ENCODE data around the gene CCDC146. TPM values are rescaled to one million over a fixed set of nuclear protein-coding genes. Genes with fewer than 3 reads are reported as not detected.

Gene CCDC146
- total RNA-seq, 1 donor from 2014 or later, result 6.1 TPM

DNA sequence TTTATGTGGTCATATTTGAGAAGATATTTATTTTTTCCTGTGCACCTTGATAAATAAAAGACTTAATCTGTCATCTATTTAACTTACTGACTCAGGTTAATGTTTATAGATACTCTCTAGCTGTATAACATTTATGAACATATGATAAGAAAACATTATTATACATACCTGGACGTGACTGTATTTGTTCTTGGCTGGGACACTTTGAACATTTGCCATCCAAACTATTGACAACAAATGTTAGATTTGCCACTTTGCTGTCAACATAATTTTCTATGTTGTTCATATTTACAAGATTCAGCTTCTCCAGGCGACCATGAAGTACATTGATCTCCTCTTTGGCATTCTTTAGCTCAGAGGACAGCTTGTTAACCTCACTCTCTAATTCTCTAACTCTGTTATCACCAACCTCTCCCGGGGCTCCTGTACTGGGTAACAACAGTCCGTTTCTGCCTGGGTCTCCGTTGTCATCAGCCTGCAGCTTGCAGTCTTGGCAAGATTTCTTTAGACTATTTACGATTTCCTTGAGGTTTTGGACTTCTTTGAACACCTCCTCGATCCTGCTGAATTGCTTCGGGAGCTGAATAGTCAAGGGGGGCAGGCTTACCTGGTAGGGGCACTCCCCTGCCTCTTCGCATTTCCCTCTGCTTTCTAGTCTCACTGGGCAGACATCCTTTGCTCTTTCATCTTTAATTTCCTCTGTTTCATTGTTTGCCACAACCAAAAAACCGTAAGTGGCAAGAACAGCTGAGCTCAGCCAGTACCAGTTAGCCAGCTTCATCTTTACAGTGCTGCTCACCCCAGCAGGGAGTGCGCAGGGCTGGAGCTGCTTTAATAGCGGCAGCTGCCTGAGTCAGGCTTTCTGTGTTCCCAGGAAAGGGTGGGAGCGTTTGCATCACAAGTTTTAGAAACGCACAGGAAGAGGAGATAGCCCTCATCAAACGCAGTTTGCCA is 76.9 kb downstream of the CCDC146 start, which contains the start of gene FGL2:
TSS of gene FGL2 (minus strand) at position 807 of the 954 bp plus-strand sequence. CDS start at position 781, 26 bp downstream.
- TF ChIP-seq, protein P1, sequence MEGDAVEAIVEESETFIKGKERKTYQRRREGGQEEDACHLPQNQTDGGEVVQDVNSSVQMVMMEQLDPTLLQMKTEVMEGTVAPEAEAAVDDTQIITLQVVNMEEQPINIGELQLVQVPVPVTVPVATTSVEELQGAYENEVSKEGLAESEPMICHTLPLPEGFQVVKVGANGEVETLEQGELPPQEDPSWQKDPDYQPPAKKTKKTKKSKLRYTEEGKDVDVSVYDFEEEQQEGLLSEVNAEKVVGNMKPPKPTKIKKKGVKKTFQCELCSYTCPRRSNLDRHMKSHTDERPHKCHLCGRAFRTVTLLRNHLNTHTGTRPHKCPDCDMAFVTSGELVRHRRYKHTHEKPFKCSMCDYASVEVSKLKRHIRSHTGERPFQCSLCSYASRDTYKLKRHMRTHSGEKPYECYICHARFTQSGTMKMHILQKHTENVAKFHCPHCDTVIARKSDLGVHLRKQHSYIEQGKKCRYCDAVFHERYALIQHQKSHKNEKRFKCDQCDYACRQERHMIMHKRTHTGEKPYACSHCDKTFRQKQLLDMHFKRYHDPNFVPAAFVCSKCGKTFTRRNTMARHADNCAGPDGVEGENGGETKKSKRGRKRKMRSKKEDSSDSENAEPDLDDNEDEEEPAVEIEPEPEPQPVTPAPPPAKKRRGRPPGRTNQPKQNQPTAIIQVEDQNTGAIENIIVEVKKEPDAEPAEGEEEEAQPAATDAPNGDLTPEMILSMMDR (IDR thresholded peaks at IDR 0.05), result no peak
- TF ChIP-seq EZH2 (IDR thresholded peaks at IDR 0.05) (no peak), EZH2phosphoT487 (IDR thresholded peaks at IDR 0.05) (no peak)
- Histone ChIP-seq H3K9ac (no peak within 1 kb of the TSS), H3K4me2 (peak within 1 kb of the TSS; percentile 80), H3K4me3 (peak within 1 kb of the TSS; percentile 46), H3K4me1 (peaks cover 17% of the 10 kb centered on the region), H3K9me3 (ENCODE audit: low read depth) (no peaks in the 10 kb centered on the region), H3F3A (ENCODE audit: low read depth) (no peaks in the 10 kb centered on the region), H4K20me1 (ENCODE audit: low read depth) (no peaks in the 10 kb centered on the region), H3K27ac (no peak within 1 kb of the TSS), H2AFZ (replicated peaks) (peak within 1 kb of the TSS; percentile 86), H3K79me2 (ENCODE audit: low read depth) (no peaks in the 10 kb centered on the region), H3K27me3 (peaks cover 4% of the 10 kb centered on the region), H3K36me3 (no peaks in the 10 kb centered on the region)
- no peaks in the 10 kb centered on the region for H3K9me3 Mint-ChIP-seq
- peak within 1 kb of the TSS; percentile 64 for H3K4me3 Mint-ChIP-seq
- no peaks in the 10 kb centered on the region for H3K27me3 Mint-ChIP-seq (ENCODE audit: insufficient read depth, low read depth)
- peak; percentile 74 for DNase-seq (ENCODE audit: low spot score)
- peaks cover 9% of the 10 kb centered on the region for H3K4me1 Mint-ChIP-seq
- no peak within 1 kb of the TSS for H3K27ac Mint-ChIP-seq
- H3K36me3 Mint-ChIP-seq, result no peaks in the 10 kb centered on the region

DNA sequence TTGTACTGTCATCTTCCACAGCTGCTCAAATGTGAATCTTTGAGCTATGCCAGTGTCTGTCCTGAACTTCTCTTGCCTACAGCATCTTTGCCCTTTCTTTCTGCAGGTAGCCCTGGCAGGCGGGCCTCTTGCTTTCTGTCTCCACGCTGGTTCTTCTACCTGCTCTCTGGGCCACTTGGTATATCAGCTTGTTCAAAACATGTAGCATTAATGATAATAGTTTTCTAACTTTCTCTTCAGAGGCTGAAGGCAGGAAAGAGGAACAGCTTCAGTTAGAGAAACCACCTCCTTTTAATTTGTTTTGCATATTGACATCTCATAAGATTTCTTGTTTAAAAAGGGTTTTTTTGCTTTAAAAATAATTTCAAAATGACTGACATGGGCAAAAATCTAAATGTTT is 78.1 kb downstream of the CCDC146 start:
- Mint-ChIP-seq H3K4me3 (no peak overlapping the region), H3K36me3 (no peaks in the 10 kb centered on the region), H3K27me3 (ENCODE audit: insufficient read depth, low read depth) (no peaks in the 10 kb centered on the region), H3K4me1 (peaks cover 9% of the 10 kb centered on the region), H3K9me3 (no peaks in the 10 kb centered on the region), H3K27ac (no peak overlapping the region)
- DNase-seq (ENCODE audit: low spot score), result no peak
- H3K27me3 ChIP-seq, result peaks cover 4% of the 10 kb centered on the region
- TF ChIP-seq EZH2phosphoT487 (IDR thresholded peaks at IDR 0.05) (no peak), EZH2 (IDR thresholded peaks at IDR 0.05) (no peak)
- TF ChIP-seq, protein P1 (IDR thresholded peaks at IDR 0.05), result no peak
- no peaks in the 10 kb centered on the region for H3K9me3 ChIP-seq (ENCODE audit: low read depth)
- H2AFZ ChIP-seq (replicated peaks), result no peak overlapping the region
- no peak overlapping the region for H3K27ac ChIP-seq
- no peaks in the 10 kb centered on the region for H3K36me3 ChIP-seq
- H3K9ac ChIP-seq, result no peak overlapping the region
- H3K79me2 ChIP-seq (ENCODE audit: low read depth), result no peaks in the 10 kb centered on the region
- no peaks in the 10 kb centered on the region for H4K20me1 ChIP-seq (ENCODE audit: low read depth)
- H3K4me3 ChIP-seq, result no peak overlapping the region
- no peak overlapping the region for H3K4me2 ChIP-seq
- no peaks in the 10 kb centered on the region for H3F3A ChIP-seq (ENCODE audit: low read depth)
- peaks cover 17% of the 10 kb centered on the region for H3K4me1 ChIP-seq

DNA sequence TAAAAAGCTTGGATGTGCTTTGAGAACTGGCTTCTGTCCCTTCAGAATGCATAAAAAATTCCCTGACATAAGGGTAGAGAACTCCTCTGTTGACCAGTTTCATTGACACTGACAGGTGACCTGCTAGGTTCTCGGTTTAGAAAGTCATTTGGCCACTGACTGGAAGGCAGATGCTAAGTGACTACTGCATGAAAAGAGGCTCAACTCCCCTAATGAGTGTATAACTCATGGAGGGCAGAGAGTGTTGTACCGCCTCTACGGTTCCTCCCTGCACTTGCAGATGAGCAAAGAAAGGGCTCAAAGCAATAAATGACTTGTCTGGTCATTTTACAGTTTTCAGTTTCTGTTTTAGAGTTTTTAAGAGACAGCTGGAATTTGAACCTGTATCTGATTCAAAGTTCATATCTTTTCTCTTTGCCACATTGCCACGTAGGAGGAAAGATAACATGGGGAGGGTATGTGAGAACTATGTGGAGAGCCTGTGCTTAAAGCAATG is 80.1 kb downstream of the CCDC146 start:
- no peak overlapping the region for H3K27ac Mint-ChIP-seq

More for the DNA sequence above, 80.1 kb downstream of the CCDC146 start:
- TF ChIP-seq, protein P1 (IDR thresholded peaks at IDR 0.05), result no peak
- TF ChIP-seq EZH2phosphoT487 (IDR thresholded peaks at IDR 0.05) (no peak), EZH2 (IDR thresholded peaks at IDR 0.05) (no peak)
- H4K20me1 ChIP-seq (ENCODE audit: low read depth), result no peaks in the 10 kb centered on the region
- H3K4me3 ChIP-seq, result no peak overlapping the region
- no peaks in the 10 kb centered on the region for H3K36me3 ChIP-seq
- peaks cover 17% of the 10 kb centered on the region for H3K4me1 ChIP-seq
- no peaks in the 10 kb centered on the region for H3F3A ChIP-seq (ENCODE audit: low read depth)
- no peak for DNase-seq (ENCODE audit: low spot score)
- Mint-ChIP-seq H3K27me3 (ENCODE audit: insufficient read depth, low read depth) (no peaks in the 10 kb centered on the region), H3K4me1 (peaks cover 9% of the 10 kb centered on the region), H3K36me3 (no peaks in the 10 kb centered on the region), H3K9me3 (no peaks in the 10 kb centered on the region), H3K4me3 (no peak overlapping the region)
- H3K9ac ChIP-seq, result no peak overlapping the region
- H2AFZ ChIP-seq (replicated peaks), result no peak overlapping the region
- no peaks in the 10 kb centered on the region for H3K9me3 ChIP-seq (ENCODE audit: low read depth)
- no peak overlapping the region for H3K27ac ChIP-seq
- peaks cover 4% of the 10 kb centered on the region for H3K27me3 ChIP-seq
- no peak overlapping the region for H3K4me2 ChIP-seq
- H3K79me2 ChIP-seq (ENCODE audit: low read depth), result no peaks in the 10 kb centered on the region
